Caki2 (cell line): Measurements from ENCODE around the gene OR2T3. TPM values are rescaled to one million over a fixed set of nuclear protein-coding genes. Genes with fewer than 3 reads are reported as not detected.
"Not testable (repeated sequence)": the region's sequence is repeated elsewhere in the genome, so short reads cannot be mapped to it uniquely, and the experiment has no call there.

Source experiments
- DNase-seq: peaks from one replicate; pipeline ENCODE4 v3.0.0-alpha.2; 2015; ENCODE audit warnings: low read depth
- in situ Hi-C: cut with HindIII; loops from 2 replicates; pipeline ENCODE4 v1.10.0; 2016; ENCODE audit warnings: low sequenced_read_pairs, low pct_unique_long_range_greater_than_20kb, mixed read lengths
- total RNA-seq: library from RNA; depleted of rRNA; stranded (reverse); fragments of >200 nt; shearing (Covaris generic); gene quantifications from 2 replicates; pipeline ENCODE4 v1.2.3, GENCODE V29; 2014; ENCODE audit warnings: low replicate concordance; rRNA removed

Gene OR2T3
- not detected in 2 replicates for total RNA-seq

- DNase-seq, in situ Hi-C loops: not testable (repeated sequence)
These were observed at the start of gene OR2T3 for GRCh38 chr1:248473051-248473450. Gene OR2T3, plus strand, starts transcription at chr1:248473351. Its CDS starts 0 bp downstream, at chr1:248473351.

- in situ Hi-C loops, DNase-seq: not testable (repeated sequence)
These were observed 45.5 kb upstream of the OR2T3 start for GRCh38 chr1:248427526-248428191.

- in situ Hi-C loops, DNase-seq: not testable (repeated sequence)
These were observed 45.0 kb upstream of the OR2T3 start for GRCh38 chr1:248428192-248428533.

GRCh38 chr1:248431683-248432082 lies 41.5 kb upstream of the OR2T3 start:
- in situ Hi-C loops, DNase-seq: not testable (repeated sequence)

GRCh38 chr1:248432201-248432600 lies 41.0 kb upstream of the OR2T3 start:
- in situ Hi-C loops: not testable (repeated sequence)

GRCh38 chr1:248433811-248434415 lies 39.2 kb upstream of the OR2T3 start:
- in situ Hi-C loops, DNase-seq: not testable (repeated sequence)

More at GRCh38 chr1:248432201-248432600, 41.0 kb upstream of the OR2T3 start:
- not testable (repeated sequence) for DNase-seq

- DNase-seq, in situ Hi-C loops: not testable (repeated sequence)
These were observed 38.2 kb upstream of the OR2T3 start for GRCh38 chr1:248434913-248435312.

- DNase-seq, in situ Hi-C loops: not testable (repeated sequence)
These were observed 36.8 kb upstream of the OR2T3 start for GRCh38 chr1:248436303-248436702.

GRCh38 chr1:248438668-248439067 lies 34.5 kb upstream of the OR2T3 start:
- DNase-seq, in situ Hi-C loops: not testable (repeated sequence)

GRCh38 chr1:248439283-248439682 lies 33.9 kb upstream of the OR2T3 start:
- in situ Hi-C loops: not testable (repeated sequence)

GRCh38 chr1:248442500-248443277 lies 30.5 kb upstream of the OR2T3 start:
- in situ Hi-C loops, DNase-seq: not testable (repeated sequence)

More at GRCh38 chr1:248439283-248439682, 33.9 kb upstream of the OR2T3 start:
- not testable (repeated sequence) for DNase-seq

GRCh38 chr1:248444603-248445002 lies 28.5 kb upstream of the OR2T3 start:
- DNase-seq, in situ Hi-C loops: not testable (repeated sequence)

- DNase-seq, in situ Hi-C loops: not testable (repeated sequence)
These were observed 27.8 kb upstream of the OR2T3 start, which contains the start of gene OR2T2 for GRCh38 chr1:248445399-248445798. Gene OR2T2, plus strand, starts transcription at chr1:248445637. Its CDS starts 7,161 bp downstream, at chr1:248452798.

GRCh38 chr1:248448409-248449074 lies 24.6 kb upstream of the OR2T3 start:
- in situ Hi-C loops, DNase-seq: not testable (repeated sequence)

GRCh38 chr1:248449821-248450465 lies 23.2 kb upstream of the OR2T3 start:
- DNase-seq, in situ Hi-C loops: not testable (repeated sequence)

GRCh38 chr1:248450466-248451145 lies 22.5 kb upstream of the OR2T3 start:
- DNase-seq, in situ Hi-C loops: not testable (repeated sequence)

GRCh38 chr1:248453619-248454018 lies 19.5 kb upstream of the OR2T3 start:
- DNase-seq, in situ Hi-C loops: not testable (repeated sequence)
